ENCODE results near the gene THSD4.

The THSD4 gene

GRCh38 chr15:71649894-71650293, 534.6 kb downstream of the THSD4 start:
- Histone ChIP-seq H3K4me3 (ENCODE audit: low read length) (no peak overlapping the region), H3K36me3 (ENCODE audit: control insufficient read depth, low read length) (no peaks in the 10 kb centered on the region), H3K79me2 (ENCODE audit: control insufficient read depth, low read length) (no peaks in the 10 kb centered on the region), H3K9me3 (ENCODE audit: control insufficient read depth, insufficient read depth, low read length) (no peaks in the 10 kb centered on the region), H3F3A (ENCODE audit: control insufficient read depth, insufficient read depth) (no peaks in the 10 kb centered on the region), H3K27ac (ENCODE audit: low read depth, low read length) (no peak overlapping the region), H3K4me2 (ENCODE audit: low read length) (no peak overlapping the region), H3K27me3 (ENCODE audit: control insufficient read depth, low read length) (peaks cover 2% of the 10 kb centered on the region; the same call in 1 of the 2 replicates), H3K9me2 (replicated peaks; ENCODE audit: control insufficient read depth, low read length) (no peaks in the 10 kb centered on the region), H3K4me1 (ENCODE audit: control insufficient read depth, low read length) (no peaks in the 10 kb centered on the region), H4K20me1 (ENCODE audit: control insufficient read depth, insufficient read depth, low read depth, low read length) (no peaks in the 10 kb centered on the region)
- TF ChIP-seq EZH2phosphoT487 (IDR thresholded peaks at IDR 0.05; ENCODE audit: borderline replicate concordance, low read length) = no peak

DNA sequence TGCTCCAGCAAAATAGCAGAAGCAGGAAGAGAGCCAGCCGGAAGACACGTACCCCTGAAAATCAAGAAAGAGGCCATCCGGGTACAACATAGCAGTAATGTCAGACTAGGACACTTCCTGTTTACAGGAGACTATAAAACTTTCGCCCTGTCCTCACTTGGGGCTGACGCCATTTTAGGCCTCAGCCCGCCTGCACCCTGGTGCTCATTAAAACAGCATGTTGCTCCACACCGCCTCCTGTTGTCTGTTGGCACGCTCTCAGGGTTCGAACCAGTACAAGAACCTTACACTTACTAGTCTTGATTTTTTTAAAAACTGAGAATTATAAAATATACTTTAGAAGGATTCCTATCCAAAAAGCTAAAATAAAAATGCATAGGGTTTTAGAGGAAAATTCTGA, 535.3 kb downstream of the THSD4 start:
- no peaks in the 10 kb centered on the region for H3K4me1 ChIP-seq (ENCODE audit: control insufficient read depth, low read length)
- no peaks in the 10 kb centered on the region for H3F3A ChIP-seq (ENCODE audit: control insufficient read depth, insufficient read depth)
- no peaks in the 10 kb centered on the region for H3K79me2 ChIP-seq (ENCODE audit: control insufficient read depth, low read length)
- no peaks in the 10 kb centered on the region for H4K20me1 ChIP-seq (ENCODE audit: control insufficient read depth, insufficient read depth, low read depth, low read length)
- H3K27me3 ChIP-seq (ENCODE audit: control insufficient read depth, low read length) = peaks cover 2% of the 10 kb centered on the region; the same call in 1 of the 2 replicates
- H3K4me2 ChIP-seq (ENCODE audit: low read length) = no peak overlapping the region
- H3K27ac ChIP-seq (ENCODE audit: low read depth, low read length) = no peak overlapping the region
- no peak for TF ChIP-seq CTCF (IDR thresholded peaks at IDR 0.05; ENCODE audit: low read depth, low read length, poor library complexity, severe bottlenecking)
- no peak for TF ChIP-seq EZH2phosphoT487 (IDR thresholded peaks at IDR 0.05; ENCODE audit: borderline replicate concordance, low read length)
- no peak overlapping the region for H3K4me3 ChIP-seq (ENCODE audit: low read length)
- H3K36me3 ChIP-seq (ENCODE audit: control insufficient read depth, low read length) = no peaks in the 10 kb centered on the region
- no peaks in the 10 kb centered on the region for H3K9me3 ChIP-seq (ENCODE audit: control insufficient read depth, insufficient read depth, low read length)
- no peaks in the 10 kb centered on the region for H3K9me2 ChIP-seq (replicated peaks; ENCODE audit: control insufficient read depth, low read length)

DNA sequence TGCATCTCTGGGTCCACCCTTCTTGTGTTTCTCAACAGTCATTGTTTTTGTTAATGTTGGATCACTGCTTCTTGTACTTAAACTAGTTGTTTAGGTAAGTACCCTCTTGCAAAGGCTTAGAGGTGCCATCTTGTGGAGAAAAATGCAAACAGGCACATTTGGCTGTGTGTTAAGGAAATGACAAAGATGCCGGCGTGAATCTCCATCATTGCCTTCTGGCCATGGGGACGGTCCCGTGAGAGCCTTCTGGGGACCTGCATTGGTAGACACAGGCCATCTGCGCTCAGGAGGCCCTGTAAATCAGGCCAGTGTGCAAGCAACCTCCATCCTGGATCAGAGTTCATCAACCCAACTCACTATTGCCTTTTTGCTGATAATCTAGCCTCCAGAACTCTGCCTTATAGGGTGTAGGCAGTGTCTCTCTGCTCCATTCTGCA, 536.5 kb downstream of the THSD4 start:
- H3K4me3 ChIP-seq (ENCODE audit: low read length) = no peak overlapping the region
- no peaks in the 10 kb centered on the region for H3F3A ChIP-seq (ENCODE audit: control insufficient read depth, insufficient read depth)
- H3K4me1 ChIP-seq (ENCODE audit: control insufficient read depth, low read length) = no peaks in the 10 kb centered on the region
- H3K4me2 ChIP-seq (ENCODE audit: low read length) = no peak overlapping the region
- no peak overlapping the region for H3K27ac ChIP-seq (ENCODE audit: low read depth, low read length)
- TF ChIP-seq CTCF (IDR thresholded peaks at IDR 0.05; ENCODE audit: low read depth, low read length, poor library complexity, severe bottlenecking) (peak; percentile 65), EZH2phosphoT487 (IDR thresholded peaks at IDR 0.05; ENCODE audit: borderline replicate concordance, low read length) (no peak)
- no peaks in the 10 kb centered on the region for H3K9me2 ChIP-seq (replicated peaks; ENCODE audit: control insufficient read depth, low read length)
- no peaks in the 10 kb centered on the region for H3K36me3 ChIP-seq (ENCODE audit: control insufficient read depth, low read length)
- H3K9me3 ChIP-seq (ENCODE audit: control insufficient read depth, insufficient read depth, low read length) = no peaks in the 10 kb centered on the region
- H3K79me2 ChIP-seq (ENCODE audit: control insufficient read depth, low read length) = no peaks in the 10 kb centered on the region
- peaks cover 2% of the 10 kb centered on the region; the same call in 1 of the 2 replicates for H3K27me3 ChIP-seq (ENCODE audit: control insufficient read depth, low read length)
- H4K20me1 ChIP-seq (ENCODE audit: control insufficient read depth, insufficient read depth, low read depth, low read length) = no peaks in the 10 kb centered on the region

GRCh38 chr15:71654042-71654719, 538.9 kb downstream of the THSD4 start:
- Histone ChIP-seq H3K36me3 (ENCODE audit: control insufficient read depth, low read length) (no peaks in the 10 kb centered on the region), H3K4me1 (ENCODE audit: control insufficient read depth, low read length) (no peaks in the 10 kb centered on the region), H3F3A (ENCODE audit: control insufficient read depth, insufficient read depth) (no peaks in the 10 kb centered on the region), H3K79me2 (ENCODE audit: control insufficient read depth, low read length) (no peaks in the 10 kb centered on the region), H3K9me2 (replicated peaks; ENCODE audit: control insufficient read depth, low read length) (no peaks in the 10 kb centered on the region), H3K4me2 (ENCODE audit: low read length) (no peak overlapping the region), H3K9me3 (ENCODE audit: control insufficient read depth, insufficient read depth, low read length) (no peaks in the 10 kb centered on the region), H4K20me1 (ENCODE audit: control insufficient read depth, insufficient read depth, low read depth, low read length) (no peaks in the 10 kb centered on the region), H3K27me3 (ENCODE audit: control insufficient read depth, low read length) (peaks cover 2% of the 10 kb centered on the region; the same call in 1 of the 2 replicates), H3K27ac (ENCODE audit: low read depth, low read length) (no peak overlapping the region), H3K4me3 (ENCODE audit: low read length) (no peak overlapping the region)
- TF ChIP-seq EZH2phosphoT487 (IDR thresholded peaks at IDR 0.05; ENCODE audit: borderline replicate concordance, low read length) = no peak
- TF ChIP-seq CTCF (IDR thresholded peaks at IDR 0.05; ENCODE audit: low read depth, low read length, poor library complexity, severe bottlenecking) = no peak
